ENCODE data around the gene TENT5C. TPM values are rescaled to one million over a fixed set of nuclear protein-coding genes. Genes with fewer than 3 reads are reported as not detected.

TENT5C gene
- polyA plus RNA-seq, 1 donor (not counting 4 experiments of a cell fraction or from before 2014, with no cell fraction given) = 0.13 TPM

DNA sequence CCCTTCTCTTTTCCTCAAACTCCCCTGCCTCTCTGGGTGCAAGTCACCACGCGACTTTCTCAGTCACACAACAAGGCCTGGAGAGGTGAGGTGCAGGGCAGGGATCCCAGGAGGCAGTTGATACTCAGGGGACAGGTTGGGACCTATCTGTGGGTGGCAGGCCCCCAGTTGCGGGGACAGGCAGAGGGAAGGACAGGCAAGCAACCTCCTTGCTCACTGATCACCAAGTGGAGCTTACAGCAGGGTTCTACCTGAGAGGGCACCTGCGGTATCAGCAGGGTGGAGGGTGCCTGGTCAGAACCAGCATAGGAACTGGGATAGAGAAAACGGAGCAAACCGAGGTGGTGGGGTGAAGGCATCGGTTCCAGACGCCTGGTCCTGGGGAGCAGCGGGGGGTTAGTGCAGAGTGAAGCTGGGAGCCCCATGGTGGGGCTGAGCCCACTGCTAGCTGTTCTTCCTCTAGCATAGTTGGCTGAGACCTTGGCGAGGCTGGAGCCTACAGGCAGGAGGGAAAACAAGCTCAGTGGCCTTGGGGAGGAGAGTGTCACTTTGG lies 24.4 kb upstream of the TENT5C start:
- Histone ChIP-seq H3K9ac (ENCODE audit: control insufficient read depth, extremely low read depth, insufficient read depth, low read length) (no peak overlapping the region), H2AFZ (ENCODE audit: control insufficient read depth, low read length) (no peak overlapping the region), H4K20me1 (ENCODE audit: control insufficient read depth, extremely low read depth, insufficient read depth, low read length) (no peaks in the 10 kb centered on the region), H3K9me3 (ENCODE audit: control insufficient read depth, low read depth, low read length) (no peaks in the 10 kb centered on the region), H3K79me2 (ENCODE audit: control insufficient read depth, insufficient read depth, low read length) (no peaks in the 10 kb centered on the region), H3K4me2 (ENCODE audit: control insufficient read depth, extremely low read depth, insufficient read depth, low read depth, low read length) (no peak overlapping the region), H3K36me3 (ENCODE audit: control insufficient read depth in 2 of 2, extremely low read depth in 1 of 2, insufficient read depth in 2 of 2, low read length in 2 of 2) (no peaks in the 10 kb centered on the region), H3K27ac (ENCODE audit: control insufficient read depth, insufficient read depth, low read length) (no peak overlapping the region), H3K27me3 (ENCODE audit: control insufficient read depth, extremely low read depth, insufficient read depth, low read length) (no peaks in the 10 kb centered on the region), H3K4me1 (ENCODE audit: control insufficient read depth, extremely low read depth, insufficient read depth, low read length) (no peaks in the 10 kb centered on the region), H3K9me1 (ENCODE audit: control insufficient read depth, extremely low read depth, insufficient read depth, low read length) (no peaks in the 10 kb centered on the region), H3K4me3 (ENCODE audit: control insufficient read depth in 2 of 3, extremely low read depth in 1 of 3, insufficient read depth in 2 of 3, low read depth in 1 of 3, low read length in 3 of 3) (no peak overlapping the region)
- FAIRE-seq = no peak
- dilution Hi-C loops (cut with MboI; ENCODE audit: extremely low pct_ligation_motif_present, low sequenced_read_pairs) = no loop called here
- DNase-seq (ENCODE audit: low read depth, low spot score) = no peak
- TF ChIP-seq, protein P1, sequence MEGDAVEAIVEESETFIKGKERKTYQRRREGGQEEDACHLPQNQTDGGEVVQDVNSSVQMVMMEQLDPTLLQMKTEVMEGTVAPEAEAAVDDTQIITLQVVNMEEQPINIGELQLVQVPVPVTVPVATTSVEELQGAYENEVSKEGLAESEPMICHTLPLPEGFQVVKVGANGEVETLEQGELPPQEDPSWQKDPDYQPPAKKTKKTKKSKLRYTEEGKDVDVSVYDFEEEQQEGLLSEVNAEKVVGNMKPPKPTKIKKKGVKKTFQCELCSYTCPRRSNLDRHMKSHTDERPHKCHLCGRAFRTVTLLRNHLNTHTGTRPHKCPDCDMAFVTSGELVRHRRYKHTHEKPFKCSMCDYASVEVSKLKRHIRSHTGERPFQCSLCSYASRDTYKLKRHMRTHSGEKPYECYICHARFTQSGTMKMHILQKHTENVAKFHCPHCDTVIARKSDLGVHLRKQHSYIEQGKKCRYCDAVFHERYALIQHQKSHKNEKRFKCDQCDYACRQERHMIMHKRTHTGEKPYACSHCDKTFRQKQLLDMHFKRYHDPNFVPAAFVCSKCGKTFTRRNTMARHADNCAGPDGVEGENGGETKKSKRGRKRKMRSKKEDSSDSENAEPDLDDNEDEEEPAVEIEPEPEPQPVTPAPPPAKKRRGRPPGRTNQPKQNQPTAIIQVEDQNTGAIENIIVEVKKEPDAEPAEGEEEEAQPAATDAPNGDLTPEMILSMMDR (optimal IDR thresholded peaks at IDR 0.05 in 1 of 3, IDR thresholded peaks at IDR 0.05 in 1 of 3, conservative IDR thresholded peaks at IDR 0.05 in 1 of 3; ENCODE audit: extremely low read depth in 1 of 3, insufficient read depth in 2 of 3, low read length in 3 of 3) = no peak
- TF ChIP-seq EZH2 (IDR thresholded peaks at IDR 0.05; ENCODE audit: low read length) = no peak

DNA sequence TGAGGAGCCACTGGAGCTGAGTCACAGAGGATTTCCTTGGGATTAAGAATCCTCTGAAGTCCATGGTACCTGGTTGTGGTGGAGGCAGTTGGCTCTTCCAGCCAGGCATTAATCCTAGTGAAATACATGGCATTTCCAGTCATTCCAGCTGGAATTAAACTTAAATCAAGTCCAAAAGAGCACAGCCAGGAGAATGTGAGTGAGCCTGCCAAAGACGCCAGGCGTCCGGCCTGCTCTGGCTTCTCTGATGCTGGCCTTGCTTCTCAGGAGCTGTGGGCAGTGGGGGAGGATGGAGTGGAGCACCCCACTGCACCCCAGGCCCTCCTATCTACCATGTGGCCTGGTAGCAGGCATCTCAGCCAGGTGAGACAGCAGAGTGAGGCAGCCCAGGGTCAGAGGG lies 23.4 kb upstream of the TENT5C start:
- Histone ChIP-seq H3K4me2 (ENCODE audit: control insufficient read depth, extremely low read depth, insufficient read depth, low read depth, low read length) (no peak overlapping the region), H3K9ac (ENCODE audit: control insufficient read depth, extremely low read depth, insufficient read depth, low read length) (no peak overlapping the region), H3K79me2 (ENCODE audit: control insufficient read depth, insufficient read depth, low read length) (no peaks in the 10 kb centered on the region), H3K36me3 (ENCODE audit: control insufficient read depth in 2 of 2, extremely low read depth in 1 of 2, insufficient read depth in 2 of 2, low read length in 2 of 2) (no peaks in the 10 kb centered on the region), H2AFZ (ENCODE audit: control insufficient read depth, low read length) (no peak overlapping the region), H4K20me1 (ENCODE audit: control insufficient read depth, extremely low read depth, insufficient read depth, low read length) (no peaks in the 10 kb centered on the region), H3K9me1 (ENCODE audit: control insufficient read depth, extremely low read depth, insufficient read depth, low read length) (no peaks in the 10 kb centered on the region), H3K9me3 (ENCODE audit: control insufficient read depth, low read depth, low read length) (no peaks in the 10 kb centered on the region), H3K27me3 (ENCODE audit: control insufficient read depth, extremely low read depth, insufficient read depth, low read length) (no peaks in the 10 kb centered on the region), H3K4me1 (ENCODE audit: control insufficient read depth, extremely low read depth, insufficient read depth, low read length) (no peaks in the 10 kb centered on the region), H3K27ac (ENCODE audit: control insufficient read depth, insufficient read depth, low read length) (no peak overlapping the region), H3K4me3 (ENCODE audit: control insufficient read depth in 2 of 3, extremely low read depth in 1 of 3, insufficient read depth in 2 of 3, low read depth in 1 of 3, low read length in 3 of 3) (no peak overlapping the region)
- dilution Hi-C loops (cut with MboI; ENCODE audit: extremely low pct_ligation_motif_present, low sequenced_read_pairs) = no loop called here
- DNase-seq (ENCODE audit: low read depth, low spot score) (no peak), FAIRE-seq (no peak)
- TF ChIP-seq, protein P1 (optimal IDR thresholded peaks at IDR 0.05 in 1 of 3, IDR thresholded peaks at IDR 0.05 in 1 of 3, conservative IDR thresholded peaks at IDR 0.05 in 1 of 3; ENCODE audit: extremely low read depth in 1 of 3, insufficient read depth in 2 of 3, low read length in 3 of 3) = no peak
- no peak for TF ChIP-seq EZH2 (IDR thresholded peaks at IDR 0.05; ENCODE audit: low read length)
